Esophagus (tissue), 2 donors: ENCODE data around the gene RNF213. TPM values are rescaled to one million over a fixed set of nuclear protein-coding genes. Genes with fewer than 3 reads are reported as not detected.

Experiments
- H3K27ac ChIP-seq, 2 donors: one replicate each; pipeline ENCODE4 v1.5.1; 2013; ENCODE audit warnings: low read depth in 2 of 2, mild to moderate bottlenecking in 2 of 2, inconsistent platforms in 1 of 2, low read length in 1 of 2, moderate library complexity in 1 of 2
- H3K27me3 ChIP-seq, 2 donors: one replicate each; pipeline ENCODE4 v1.6.1; 2013; ENCODE audit warnings: low read length in 2 of 2, control low read depth in 1 of 2, mild to moderate bottlenecking in 1 of 2; ENCODE audit not compliant: insufficient read depth in 2 of 2, control insufficient read depth in 1 of 2
- H3K36me3 ChIP-seq, 2 donors: one replicate each; pipeline ENCODE4 v1.6.1; 2013; ENCODE audit warnings: low read length in 1 of 2; ENCODE audit not compliant: control insufficient read depth in 2 of 2, insufficient read depth in 2 of 2
- H3K4me1 ChIP-seq, 2 donors: one replicate each; pipeline ENCODE4 v1.6.1; 2013; ENCODE audit warnings: low read length in 1 of 2; ENCODE audit not compliant: control insufficient read depth in 2 of 2, insufficient read depth in 2 of 2
- H3K4me3 ChIP-seq, 2 donors: one replicate each; pipeline ENCODE4 v1.5.1; 2013; ENCODE audit warnings: low read length in 2 of 2, mild to moderate bottlenecking in 2 of 2, low read depth in 1 of 2, moderate library complexity in 1 of 2
- H3K9me3 ChIP-seq, 2 donors: one replicate each; pipeline ENCODE4 v1.6.1; 2013; ENCODE audit warnings: mild to moderate bottlenecking in 2 of 2, low read depth in 1 of 2, low read length in 1 of 2, moderate library complexity in 1 of 2; ENCODE audit not compliant: control insufficient read depth in 2 of 2, insufficient read depth in 1 of 2
- WGBS, 2 donors: extraction: QIAGEN DNeasy Blood & Tissue Kit; methylation state at CpG; one replicate each; pipeline ENCODE4 v1.1.7; 2013; 5-methylcytosine and 5-hydroxymethylcytosine counted together
- polyA plus RNA-seq, 2 donors: library from polyadenylated mRNA; stranded (reverse); fragments of 200-250 nt; gene quantifications; one replicate each; pipeline ENCODE4 v1.2.3, GENCODE V29; 2013
- donor health status: healthy with polysubstance abuse.
- donor health status: Bipolar disorder and iron deficiency.

The RNF213 gene
- polyA plus RNA-seq, 2 donors, result 17.9 to 54.7 TPM

- H3K27me3 ChIP-seq, result no peaks in the 10 kb centered on the region
- H3K9me3 ChIP-seq, result no peaks in the 10 kb centered on the region
- no peak overlapping the region for H3K27ac ChIP-seq
- peaks cover 33 to 51% of the 10 kb centered on the region in 2 donors for H3K36me3 ChIP-seq
- no peak overlapping the region for H3K4me3 ChIP-seq
- WGBS, 2 donors, result 91 to 95% methylated on average over 29 of the region's 29 CpGs
- H3K4me1 ChIP-seq, result no peaks in the 10 kb centered on the region
Measured at GRCh38 chr17:80353718-80354275, 93.1 kb downstream of the RNF213 start.

DNA sequence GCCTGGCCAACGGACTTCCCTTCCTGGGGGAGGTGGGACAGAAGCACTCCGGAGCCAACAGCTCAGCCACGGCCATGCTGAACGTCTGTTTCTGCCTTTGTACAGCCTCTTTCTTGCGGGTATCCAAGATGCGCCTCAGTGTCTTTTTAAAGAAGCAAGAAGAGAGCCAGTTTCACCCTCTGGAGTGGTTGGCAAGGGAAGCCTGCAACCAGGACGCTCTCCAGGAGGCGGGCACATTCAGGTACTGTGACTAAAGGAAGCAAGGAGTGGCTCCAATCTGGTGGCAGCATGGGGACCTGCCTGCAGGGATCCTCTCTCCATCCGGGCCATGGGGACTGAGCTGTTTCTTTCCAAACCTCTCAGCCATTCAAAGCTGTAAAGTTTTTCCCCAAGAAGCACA is 93.7 kb downstream of the RNF213 start:
- Histone ChIP-seq H3K4me3 (no peak overlapping the region), H3K36me3 (peaks cover 30 to 49% of the 10 kb centered on the region in 2 donors), H3K9me3 (no peaks in the 10 kb centered on the region), H3K27me3 (no peaks in the 10 kb centered on the region), H3K27ac (no peak overlapping the region), H3K4me1 (no peaks in the 10 kb centered on the region)
- WGBS, 2 donors, result 87 to 89% methylated on average over 9 of the region's 9 CpGs

GRCh38 chr17:80356231-80356856 is 95.7 kb downstream of the RNF213 start:
- WGBS, 2 donors, result 96 to 97% methylated on average over 24 of the region's 24 CpGs
- Histone ChIP-seq H3K4me3 (no peak overlapping the region), H3K36me3 (peaks cover 25 to 56% of the 10 kb centered on the region in 2 donors), H3K4me1 (no peaks in the 10 kb centered on the region), H3K27me3 (no peaks in the 10 kb centered on the region), H3K27ac (no peak overlapping the region), H3K9me3 (no peaks in the 10 kb centered on the region)

DNA sequence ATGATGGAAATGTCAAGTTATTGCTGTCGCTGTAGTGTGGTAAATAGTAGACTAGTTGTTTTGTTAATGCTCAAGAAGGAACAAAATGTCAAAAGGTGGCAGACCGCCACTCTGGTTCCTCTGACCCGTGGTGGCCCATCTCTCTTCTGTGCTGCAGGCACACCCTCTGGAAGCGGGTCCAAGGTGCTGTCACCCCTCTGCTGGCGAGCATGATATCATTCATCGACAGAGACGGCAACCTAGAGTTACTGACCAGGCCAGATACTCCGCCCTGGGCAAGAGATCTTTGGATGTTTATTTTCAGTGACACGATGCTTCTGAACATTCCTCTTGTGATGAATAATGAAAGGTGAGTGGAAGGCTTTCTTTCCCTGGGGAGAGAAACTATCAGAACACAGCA is 97.5 kb downstream of the RNF213 start:
- WGBS, 2 donors, result 94 to 95% methylated on average over 9 of the region's 9 CpGs
- no peaks in the 10 kb centered on the region for H3K27me3 ChIP-seq
- H3K36me3 ChIP-seq, result peaks cover 20 to 53% of the 10 kb centered on the region in 2 donors

GRCh38 chr17:80358861-80359260 is 98.2 kb downstream of the RNF213 start:
- 94 to 96% methylated on average over 10 to 11 of the region's 11 CpGs for WGBS, 2 donors
- no peaks in the 10 kb centered on the region for H3K4me1 ChIP-seq
- no peaks in the 10 kb centered on the region for H3K27me3 ChIP-seq
- H3K36me3 ChIP-seq, result peaks cover 24 to 53% of the 10 kb centered on the region in 2 donors
- H3K4me3 ChIP-seq, result no peak overlapping the region
- no peak overlapping the region for H3K27ac ChIP-seq
- no peaks in the 10 kb centered on the region for H3K9me3 ChIP-seq

More for the DNA sequence above, 97.5 kb downstream of the RNF213 start:
- H3K9me3 ChIP-seq, result no peaks in the 10 kb centered on the region
- no peaks in the 10 kb centered on the region for H3K4me1 ChIP-seq
- no peak overlapping the region for H3K27ac ChIP-seq
- no peak overlapping the region for H3K4me3 ChIP-seq

GRCh38 chr17:80359422-80360110 is 98.9 kb downstream of the RNF213 start:
- peaks cover 20 to 53% of the 10 kb centered on the region in 2 donors for H3K36me3 ChIP-seq
- no peaks in the 10 kb centered on the region for H3K9me3 ChIP-seq
- no peaks in the 10 kb centered on the region for H3K27me3 ChIP-seq
- H3K4me1 ChIP-seq, result no peaks in the 10 kb centered on the region
- 83% methylated on average over 8 of the region's 8 CpGs for WGBS, 2 donors
- H3K27ac ChIP-seq, result no peak overlapping the region
- no peak overlapping the region for H3K4me3 ChIP-seq

DNA sequence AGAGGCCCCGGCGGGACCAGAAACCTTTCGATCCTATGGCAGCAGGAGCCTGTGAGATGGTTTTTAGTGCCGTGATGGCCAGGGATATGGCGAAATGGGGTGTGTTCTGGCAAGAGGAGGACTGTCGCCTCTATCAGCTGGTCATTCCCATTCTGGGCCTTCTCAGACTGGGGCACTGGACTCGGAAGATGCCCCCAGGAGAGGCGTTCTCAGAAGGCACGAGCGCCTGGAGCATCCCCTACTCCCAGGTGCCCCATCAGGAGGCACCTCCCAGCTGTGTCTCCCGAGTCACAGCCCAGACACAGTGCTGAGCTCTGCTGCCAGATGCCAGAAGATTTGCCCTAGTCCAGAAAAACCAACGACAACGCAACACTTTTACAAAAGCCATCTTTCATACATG is 99.7 kb downstream of the RNF213 start:
- Histone ChIP-seq H3K27ac (no peak overlapping the region), H3K4me1 (no peaks in the 10 kb centered on the region), H3K9me3 (no peaks in the 10 kb centered on the region), H3K27me3 (no peaks in the 10 kb centered on the region), H3K4me3 (no peak overlapping the region), H3K36me3 (peaks cover 29 to 57% of the 10 kb centered on the region in 2 donors)
- WGBS, 2 donors, result 95 to 97% methylated on average over 13 of the region's 13 CpGs

- WGBS, 2 donors, result 92% methylated on average over 18 of the region's 18 CpGs
- H3K27ac ChIP-seq, result no peak overlapping the region
- no peaks in the 10 kb centered on the region for H3K27me3 ChIP-seq
Measured at GRCh38 chr17:80361495-80362220, 101.0 kb downstream of the RNF213 start.

GRCh38 chr17:80362428-80363119 is 101.9 kb downstream of the RNF213 start:
- no peaks in the 10 kb centered on the region for H3K27me3 ChIP-seq
- H3K27ac ChIP-seq, result no peak overlapping the region
- H3K9me3 ChIP-seq, result no peaks in the 10 kb centered on the region
- peaks cover 28 to 58% of the 10 kb centered on the region in 2 donors for H3K36me3 ChIP-seq
- 74 to 78% methylated on average over 18 of the region's 18 CpGs for WGBS, 2 donors
- no peaks in the 10 kb centered on the region for H3K4me1 ChIP-seq
- H3K4me3 ChIP-seq, result no peak overlapping the region

More at GRCh38 chr17:80361495-80362220, 101.0 kb downstream of the RNF213 start:
- H3K36me3 ChIP-seq, result peaks cover 28 to 56% of the 10 kb centered on the region in 2 donors
- H3K4me1 ChIP-seq, result no peaks in the 10 kb centered on the region
- H3K4me3 ChIP-seq, result no peak overlapping the region
- H3K9me3 ChIP-seq, result no peaks in the 10 kb centered on the region
